Fibroblast of lung (primary cell): Measurements from ENCODE around the gene MROH9. TPM values are rescaled to one million over a fixed set of nuclear protein-coding genes. Genes with fewer than 3 reads are reported as not detected.

ENCODE experiments used
- DNase-seq, 2 donors: peaks; one replicate each; pipeline versions ENCODE4 v3.0.0 to v3.0.0-alpha.2; 2010; ENCODE audit warnings: low read depth in 2 of 2
- H2AFZ ChIP-seq: 2 replicates; pipeline ENCODE4 v1.5.1; 2012; ENCODE audit warnings: low read length, control low read depth, inconsistent platforms
- H3K27ac ChIP-seq: 2 replicates; pipeline ENCODE4 v1.5.1; 2011; ENCODE audit warnings: low read length, control low read depth; ENCODE audit not compliant: insufficient read depth
- H3K27me3 ChIP-seq: 2 replicates; pipeline ENCODE4 v1.5.1; 2011; ENCODE audit warnings: mild to moderate bottlenecking, low read length; ENCODE audit not compliant: control insufficient read depth, insufficient read depth
- H3K36me3 ChIP-seq: 2 replicates; pipeline ENCODE4 v1.5.1; 2011; ENCODE audit warnings: low read length; ENCODE audit not compliant: control insufficient read depth, insufficient read depth
- H3K4me1 ChIP-seq: 2 replicates; pipeline ENCODE4 v1.5.1; 2011; ENCODE audit warnings: low read length; ENCODE audit not compliant: control insufficient read depth, insufficient read depth; ENCODE audit errors: extremely low read depth
- H3K4me2 ChIP-seq: 2 replicates; pipeline ENCODE4 v1.5.1; 2011; ENCODE audit warnings: low read length, control low read depth; ENCODE audit not compliant: insufficient read depth; ENCODE audit errors: extremely low read depth
- H3K4me3 ChIP-seq, 4 experiments: fragments of 200-600 bp in 1 of 4; sonication (generic) in 1 of 4; replicated peaks in 1 of 4; 2 replicates each; pipeline ENCODE4 v1.5.1; 2011 to 2016; ENCODE audit warnings: low read length in 4 of 4, low read depth in 3 of 4, mild to moderate bottlenecking in 3 of 4, control low read depth in 2 of 4, inconsistent platforms in 1 of 4, mixed read lengths in 1 of 4; ENCODE audit not compliant: insufficient read depth in 1 of 4; ENCODE audit errors: control extremely low read depth in 1 of 4
- H3K79me2 ChIP-seq: 2 replicates; pipeline ENCODE4 v1.5.1; 2012; ENCODE audit warnings: mild to moderate bottlenecking, low read length, inconsistent platforms; ENCODE audit not compliant: control insufficient read depth, insufficient read depth
- H3K9ac ChIP-seq: 2 replicates; pipeline ENCODE4 v1.5.1; 2011; ENCODE audit warnings: mild to moderate bottlenecking, low read length, control low read depth; ENCODE audit not compliant: insufficient read depth
- H3K9me3 ChIP-seq: 2 replicates; pipeline ENCODE4 v1.5.1; 2012; ENCODE audit warnings: low read depth, low read length; ENCODE audit not compliant: control insufficient read depth, insufficient read depth
- H4K20me1 ChIP-seq: 2 replicates; pipeline ENCODE4 v1.5.1; 2011; ENCODE audit warnings: low read length; ENCODE audit not compliant: control insufficient read depth, insufficient read depth; ENCODE audit errors: extremely low read depth
- EZH2 ChIP-seq: IDR thresholded peaks from 2 replicates; pipeline ENCODE4 v1.5.1; 2012; ENCODE audit warnings: low read length, control low read depth, mild to moderate bottlenecking; ENCODE audit errors: missing control alignments
- polyA plus RNA-seq, 2 donors: library from polyadenylated mRNA; depleted of rRNA in 1 of 2; stranded (reverse) in 1 of 2; unstranded in 1 of 2; fragments of >200 nt; gene quantifications; 2 replicates each; pipeline ENCODE4 v1.2.1, GENCODE V29; 2011 to 2012; ENCODE audit warnings: missing spikeins in 1 of 2
- total RNA-seq: library from RNA; depleted of rRNA; stranded (reverse); fragments of >200 nt; gene quantifications from 2 replicates; pipeline ENCODE4 v1.2.1, GENCODE V29; 2014
- TF ChIP-seq, protein P1 (sequence below), 2 donors: IDR thresholded peaks in 1 of 2; conservative IDR thresholded peaks in 1 of 2; 1 replicate in 1 of 2; 2 replicates in 1 of 2; pipeline ENCODE4 v1.5.1; 2011 to 2012; ENCODE audit warnings: low read length in 2 of 2, control low read depth in 1 of 2, inconsistent platforms in 1 of 2, low read depth in 1 of 2, mild to moderate bottlenecking in 1 of 2

MROH9 gene
- total and polyA plus RNA-seq, 2 donors (not counting 1 experiment from before 2014, with no cell fraction given): 0.15 TPM; not detected in 1

DNA sequence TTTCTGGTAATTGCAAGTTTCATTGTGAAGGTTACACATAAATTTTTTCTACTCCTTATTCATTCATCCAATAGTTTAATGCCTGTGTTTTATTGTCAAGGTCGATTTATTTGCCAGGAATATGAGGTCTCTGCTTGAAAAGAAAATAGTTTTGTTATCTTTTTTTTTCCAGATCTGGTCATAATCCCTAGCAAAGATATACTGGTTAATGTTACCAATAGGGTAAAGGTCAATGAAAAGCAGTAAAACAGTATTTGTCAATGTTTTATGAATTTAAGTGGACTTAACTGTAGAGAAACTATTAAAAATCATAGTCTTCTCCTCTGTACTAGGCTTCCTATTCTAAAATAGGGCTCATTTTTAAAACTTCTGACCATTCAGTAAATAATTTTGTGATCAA lies 147.3 kb downstream of the MROH9 start:
- DNase-seq: no peak
- Histone ChIP-seq H4K20me1 (no peaks in the 10 kb centered on the region), H3K9ac (no peak overlapping the region), H3K4me1 (peaks cover 10% of the 10 kb centered on the region), H3K27me3 (no peaks in the 10 kb centered on the region), H3K36me3 (no peaks in the 10 kb centered on the region), H2AFZ (no peak overlapping the region), H3K9me3 (no peaks in the 10 kb centered on the region), H3K27ac (no peak overlapping the region), H3K4me2 (no peak overlapping the region), H3K4me3 (no peak overlapping the region), H3K79me2 (no peaks in the 10 kb centered on the region)
- TF ChIP-seq EZH2: no peak
- TF ChIP-seq, protein P1, sequence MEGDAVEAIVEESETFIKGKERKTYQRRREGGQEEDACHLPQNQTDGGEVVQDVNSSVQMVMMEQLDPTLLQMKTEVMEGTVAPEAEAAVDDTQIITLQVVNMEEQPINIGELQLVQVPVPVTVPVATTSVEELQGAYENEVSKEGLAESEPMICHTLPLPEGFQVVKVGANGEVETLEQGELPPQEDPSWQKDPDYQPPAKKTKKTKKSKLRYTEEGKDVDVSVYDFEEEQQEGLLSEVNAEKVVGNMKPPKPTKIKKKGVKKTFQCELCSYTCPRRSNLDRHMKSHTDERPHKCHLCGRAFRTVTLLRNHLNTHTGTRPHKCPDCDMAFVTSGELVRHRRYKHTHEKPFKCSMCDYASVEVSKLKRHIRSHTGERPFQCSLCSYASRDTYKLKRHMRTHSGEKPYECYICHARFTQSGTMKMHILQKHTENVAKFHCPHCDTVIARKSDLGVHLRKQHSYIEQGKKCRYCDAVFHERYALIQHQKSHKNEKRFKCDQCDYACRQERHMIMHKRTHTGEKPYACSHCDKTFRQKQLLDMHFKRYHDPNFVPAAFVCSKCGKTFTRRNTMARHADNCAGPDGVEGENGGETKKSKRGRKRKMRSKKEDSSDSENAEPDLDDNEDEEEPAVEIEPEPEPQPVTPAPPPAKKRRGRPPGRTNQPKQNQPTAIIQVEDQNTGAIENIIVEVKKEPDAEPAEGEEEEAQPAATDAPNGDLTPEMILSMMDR (conservative IDR thresholded peaks at IDR 0.05 in 1 of 2, IDR thresholded peaks at IDR 0.05 in 1 of 2; ENCODE audit: low read depth in 1 of 2, low read length in 2 of 2): no peak

GRCh38 chr1:171083222-171083621 lies 147.9 kb downstream of the MROH9 start:
- H3K27ac ChIP-seq: no peak overlapping the region
- DNase-seq: no peak
- TF ChIP-seq, protein P1 (conservative IDR thresholded peaks at IDR 0.05 in 1 of 2, IDR thresholded peaks at IDR 0.05 in 1 of 2; ENCODE audit: low read depth in 1 of 2, low read length in 2 of 2): no peak
- TF ChIP-seq EZH2: no peak
- peak overlapping the region; percentile 62 for H2AFZ ChIP-seq
- H3K79me2 ChIP-seq: no peaks in the 10 kb centered on the region
- H3K36me3 ChIP-seq: no peaks in the 10 kb centered on the region
- H3K9ac ChIP-seq: no peak overlapping the region
- H3K4me3 ChIP-seq: no peak overlapping the region
- no peaks in the 10 kb centered on the region for H4K20me1 ChIP-seq
- H3K4me1 ChIP-seq: peaks cover 10% of the 10 kb centered on the region
- no peaks in the 10 kb centered on the region for H3K9me3 ChIP-seq
- H3K4me2 ChIP-seq: no peak overlapping the region
- H3K27me3 ChIP-seq: no peaks in the 10 kb centered on the region

DNA sequence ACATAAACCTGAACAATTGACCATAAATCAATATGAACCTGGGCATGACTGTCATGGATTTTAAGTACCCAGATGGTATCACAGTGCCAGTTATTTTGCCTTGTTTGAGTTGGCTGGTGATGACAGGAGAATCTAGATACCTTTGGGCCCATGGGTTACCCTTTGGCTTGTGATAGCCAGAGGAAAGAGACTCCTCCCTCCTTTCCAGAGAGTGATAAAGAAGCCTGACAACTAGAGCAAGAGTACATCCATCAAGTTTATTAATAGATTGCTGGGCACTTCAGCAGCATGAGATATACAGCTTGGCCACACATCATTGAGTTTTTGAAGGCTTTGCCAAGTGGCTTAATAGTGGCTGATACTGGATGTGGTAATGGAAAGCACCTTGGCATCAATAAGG lies 148.8 kb downstream of the MROH9 start:
- TF ChIP-seq, protein P1 (conservative IDR thresholded peaks at IDR 0.05 in 1 of 2, IDR thresholded peaks at IDR 0.05 in 1 of 2; ENCODE audit: low read depth in 1 of 2, low read length in 2 of 2): no peak
- no peak for TF ChIP-seq EZH2
- Histone ChIP-seq H3K36me3 (no peaks in the 10 kb centered on the region), H3K27ac (no peak overlapping the region), H2AFZ (no peak overlapping the region), H3K4me2 (no peak overlapping the region), H3K9me3 (no peaks in the 10 kb centered on the region), H3K27me3 (no peaks in the 10 kb centered on the region), H3K4me3 (no peak overlapping the region), H3K79me2 (no peaks in the 10 kb centered on the region), H3K4me1 (peaks cover 10% of the 10 kb centered on the region), H4K20me1 (no peaks in the 10 kb centered on the region), H3K9ac (no peak overlapping the region)
- DNase-seq: no peak
